Measurements from ENCODE around the gene GSG1. TPM values are rescaled to one million over a fixed set of nuclear protein-coding genes. Genes with fewer than 3 reads are reported as not detected.

The GSG1 gene
- total RNA-seq, 1 experiment from 2014 or later, result 0.22 TPM

DNA sequence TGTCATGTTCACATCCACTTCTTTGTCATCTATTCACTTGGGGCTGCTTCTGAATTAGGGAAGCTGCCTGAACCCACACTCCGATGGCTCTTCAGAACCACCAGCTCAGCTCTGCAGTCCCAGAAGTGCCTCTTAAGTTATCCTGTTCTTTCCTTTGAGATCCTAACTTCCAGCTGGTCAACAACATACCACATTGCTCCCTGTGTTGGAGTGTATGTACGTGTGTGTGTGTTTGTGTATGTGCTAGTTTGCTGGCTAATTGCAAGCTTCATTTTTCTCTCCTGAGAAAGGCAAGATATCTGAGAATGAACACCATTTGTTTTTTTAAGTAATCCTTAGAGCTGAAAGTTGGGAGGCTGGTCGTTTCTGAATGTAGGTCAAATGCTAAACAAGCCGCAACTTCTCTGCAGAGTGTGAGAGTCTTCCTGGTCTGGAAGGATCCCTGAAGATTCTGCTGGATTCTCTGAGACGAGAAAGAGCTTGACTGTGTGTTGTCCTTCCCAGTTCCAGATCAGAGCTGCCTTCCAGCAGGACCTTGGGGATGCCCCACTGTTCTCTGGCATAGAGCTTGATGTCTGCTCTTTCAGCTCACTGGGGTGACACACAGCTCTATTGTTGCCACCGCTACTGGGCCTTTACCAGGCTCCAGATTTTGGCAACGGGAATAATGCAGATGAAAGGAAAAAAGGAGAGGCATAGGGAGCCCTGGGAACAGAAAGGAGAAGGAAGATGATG, 839 bp downstream of the GSG1 start:
- no peak overlapping the region for H3K14ac ChIP-seq (ENCODE audit: insufficient read depth, low read length)
- TF ChIP-seq, protein P1, sequence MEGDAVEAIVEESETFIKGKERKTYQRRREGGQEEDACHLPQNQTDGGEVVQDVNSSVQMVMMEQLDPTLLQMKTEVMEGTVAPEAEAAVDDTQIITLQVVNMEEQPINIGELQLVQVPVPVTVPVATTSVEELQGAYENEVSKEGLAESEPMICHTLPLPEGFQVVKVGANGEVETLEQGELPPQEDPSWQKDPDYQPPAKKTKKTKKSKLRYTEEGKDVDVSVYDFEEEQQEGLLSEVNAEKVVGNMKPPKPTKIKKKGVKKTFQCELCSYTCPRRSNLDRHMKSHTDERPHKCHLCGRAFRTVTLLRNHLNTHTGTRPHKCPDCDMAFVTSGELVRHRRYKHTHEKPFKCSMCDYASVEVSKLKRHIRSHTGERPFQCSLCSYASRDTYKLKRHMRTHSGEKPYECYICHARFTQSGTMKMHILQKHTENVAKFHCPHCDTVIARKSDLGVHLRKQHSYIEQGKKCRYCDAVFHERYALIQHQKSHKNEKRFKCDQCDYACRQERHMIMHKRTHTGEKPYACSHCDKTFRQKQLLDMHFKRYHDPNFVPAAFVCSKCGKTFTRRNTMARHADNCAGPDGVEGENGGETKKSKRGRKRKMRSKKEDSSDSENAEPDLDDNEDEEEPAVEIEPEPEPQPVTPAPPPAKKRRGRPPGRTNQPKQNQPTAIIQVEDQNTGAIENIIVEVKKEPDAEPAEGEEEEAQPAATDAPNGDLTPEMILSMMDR (conservative IDR thresholded peaks at IDR 0.05), result no peak
- Mint-ChIP-seq H3K4me3 (peak overlapping the region in 1 of 2 experiments; percentile 56; a peak in 2 of 5 replicates), H3K36me3 (ENCODE audit: insufficient read depth in 1 of 3, low read depth in 3 of 3) (no peaks in the 10 kb centered on the region; a peak in 1 of 7 replicates), H3K4me1 (peaks cover 35 to 39% of the 10 kb centered on the region in 2 experiments), H3K27ac (no peak overlapping the region), H3K27me3 (ENCODE audit: low read depth) (peaks cover 6% of the 10 kb centered on the region), H3K9me3 (no peaks in the 10 kb centered on the region)
- H3K23me2 ChIP-seq (ENCODE audit: insufficient read length, low read depth, low read length, poor library complexity, severe bottlenecking), result peaks cover 11% of the 10 kb centered on the region
- H4K5ac ChIP-seq (ENCODE audit: insufficient read length, low read depth, low read length), result no peak overlapping the region
- H3K23ac ChIP-seq (ENCODE audit: insufficient read length, low read depth, low read length), result no peak overlapping the region
- H4K20me1 ChIP-seq (ENCODE audit: control insufficient read depth, insufficient read depth, insufficient read length), result no peaks in the 10 kb centered on the region
- H2BK15ac ChIP-seq (ENCODE audit: low read depth, low read length), result no peak overlapping the region
- H2BK120ac ChIP-seq (ENCODE audit: low read depth, low read length, poor library complexity, severe bottlenecking), result no peak overlapping the region
- H3K9ac ChIP-seq (ENCODE audit: extremely low read depth, insufficient read length, low read length), result no peak overlapping the region
- no peaks in the 10 kb centered on the region for H3K79me2 ChIP-seq (ENCODE audit: insufficient read depth, low read length)
- H3K4me2 ChIP-seq (ENCODE audit: insufficient read depth, insufficient read length, low read length), result no peak overlapping the region
- H3K27me3 ChIP-seq (ENCODE audit: insufficient read depth, low read length), result no peaks in the 10 kb centered on the region
- no peaks in the 10 kb centered on the region for H3K9me3 ChIP-seq (ENCODE audit: control insufficient read depth, low read depth, low read length)
- H3K4me1 ChIP-seq (ENCODE audit: insufficient read depth, low read length), result peaks cover 9% of the 10 kb centered on the region; the same call in 1 of the 2 replicates
- no peak overlapping the region for H3K18ac ChIP-seq (ENCODE audit: insufficient read length, low read depth, low read length)
- H3K56ac ChIP-seq (ENCODE audit: insufficient read length, low read depth, low read length), result no peak overlapping the region
- no peak overlapping the region for H2AK5ac ChIP-seq (ENCODE audit: insufficient read length, low read length)
- H2BK12ac ChIP-seq (ENCODE audit: insufficient read length, low read depth, low read length), result no peak overlapping the region
- H4K8ac ChIP-seq (replicated peaks; ENCODE audit: insufficient read length, low read depth, low read length), result no peak overlapping the region
- WGBS (ENCODE audit: extremely low coverage, insufficient read length, low lambda C conversion rate), result no CpG with 5 or more reads among the region's 7 CpGs
- H3K27ac ChIP-seq (ENCODE audit: insufficient read length, low read depth, low read length), result no peak overlapping the region
- no peak overlapping the region for H2BK5ac ChIP-seq (ENCODE audit: insufficient read length, low read length)
- no peak overlapping the region for H2AFZ ChIP-seq (ENCODE audit: low read length)
- no peaks in the 10 kb centered on the region for H3K79me1 ChIP-seq (ENCODE audit: insufficient read depth, low read depth, low read length, poor library complexity, severe bottlenecking)
- H3K4ac ChIP-seq (ENCODE audit: low read depth, low read length), result no peak overlapping the region
- no peak overlapping the region for H4K91ac ChIP-seq (ENCODE audit: insufficient read length, low read depth, low read length)
- H3T11ph ChIP-seq (ENCODE audit: low read length), result no peak overlapping the region
- DNase-seq, result no peak
- H2BK20ac ChIP-seq (ENCODE audit: low read depth, low read length, poor library complexity, severe bottlenecking), result no peak overlapping the region
